Measurements from ENCODE around the gene RAI14. TPM values are rescaled to one million over a fixed set of nuclear protein-coding genes. Genes with fewer than 3 reads are reported as not detected.

Gene RAI14
- total RNA-seq, 1 experiment from 2014 or later = 71.5 TPM

DNA sequence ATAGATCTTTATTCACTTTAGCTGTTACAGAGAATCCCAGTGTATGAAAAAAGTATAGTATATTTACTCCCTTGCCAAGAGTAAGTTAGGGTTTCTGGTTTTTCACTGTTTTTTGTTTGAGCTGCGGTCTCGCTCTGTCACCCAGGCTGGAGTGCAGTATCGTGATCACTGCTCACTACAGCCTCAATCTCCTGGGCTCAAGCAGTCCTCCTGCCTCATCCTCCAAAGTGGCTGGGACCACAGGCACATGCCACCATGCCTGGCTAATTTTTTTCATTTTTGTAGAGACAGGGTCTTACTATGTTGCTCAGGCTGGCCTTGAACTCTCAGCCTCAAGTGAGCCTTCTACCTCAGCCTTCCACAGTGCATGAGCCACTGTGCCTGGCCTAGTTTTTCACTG lies 3.0 kb downstream of the RAI14 start:
- Histone ChIP-seq H3K4me3 (ENCODE audit: low read depth, low read length) (no peak overlapping the region), H3K36me3 (ENCODE audit: control insufficient read depth, insufficient read depth, low read length) (no peaks in the 10 kb centered on the region), H3K27me3 (replicated peaks; ENCODE audit: control insufficient read depth, insufficient read depth, low read length) (no peaks in the 10 kb centered on the region), H3K9me3 (no peaks in the 10 kb centered on the region), H3K4me1 (peaks cover 7% of the 10 kb centered on the region; the same call in 1 of the 2 replicates)
- BruUV-seq (replicated peaks) = no TSS peak
- intact Hi-C loops (cut with micrococcal nuclease; ENCODE audit: unreplicated experiment) = loop anchor here (5.0 kb wide), 2 partner anchors 178 to 187 kb away; partner anchors contain the start of gene TTC23L
- no peak for TF ChIP-seq CTCF (IDR thresholded peaks at IDR 0.05; ENCODE audit: insufficient read depth in 1 of 2, low read depth in 1 of 2, low read length in 1 of 2, severe bottlenecking in 1 of 2, unreplicated experiment in 1 of 2)
- H3K4me1 Mint-ChIP-seq (ENCODE audit: low read depth, unreplicated experiment) = peaks cover 7% of the 10 kb centered on the region
- no peak overlapping the region for H3K4me3 Mint-ChIP-seq (ENCODE audit: unreplicated experiment)
- H3K9me3 Mint-ChIP-seq (ENCODE audit: unreplicated experiment) = no peaks in the 10 kb centered on the region
- no peak for DNase-seq
- ChIA-PET CTCF (no interaction called here), POLR2A (no interaction called here)
- H3K27me3 Mint-ChIP-seq (ENCODE audit: insufficient read depth, unreplicated experiment) = no peaks in the 10 kb centered on the region
- H3K36me3 Mint-ChIP-seq (ENCODE audit: insufficient read depth, unreplicated experiment) = peaks cover 18% of the 10 kb centered on the region
- H3K27ac Mint-ChIP-seq (ENCODE audit: unreplicated experiment) = no peak overlapping the region

DNA sequence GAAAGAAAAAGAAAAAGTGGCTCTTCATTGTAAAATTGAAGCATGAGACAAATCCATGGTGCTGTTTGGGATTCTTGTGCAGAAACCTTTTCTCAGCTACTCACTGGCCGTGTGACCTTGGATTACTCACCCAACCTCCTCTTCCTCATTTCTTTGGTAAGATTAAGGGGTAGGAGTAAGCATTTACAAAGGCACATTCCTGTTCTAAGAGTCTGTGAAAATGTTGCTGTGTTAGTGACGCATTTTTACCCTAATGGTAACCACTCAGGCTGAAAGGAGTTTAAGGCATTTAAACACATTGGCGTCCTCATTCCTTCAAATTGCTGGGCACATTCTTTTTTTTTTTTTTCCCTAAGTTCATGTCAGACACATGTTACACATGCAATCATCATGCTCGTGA lies 4.3 kb downstream of the RAI14 start:
- Mint-ChIP-seq H3K27ac (ENCODE audit: unreplicated experiment) (no peak overlapping the region), H3K4me3 (ENCODE audit: unreplicated experiment) (no peak overlapping the region), H3K27me3 (ENCODE audit: insufficient read depth, unreplicated experiment) (no peaks in the 10 kb centered on the region), H3K36me3 (ENCODE audit: insufficient read depth, unreplicated experiment) (peaks cover 18% of the 10 kb centered on the region), H3K4me1 (ENCODE audit: low read depth, unreplicated experiment) (peaks cover 1% of the 10 kb centered on the region), H3K9me3 (ENCODE audit: unreplicated experiment) (no peaks in the 10 kb centered on the region)
- ChIA-PET CTCF (no interaction called here), POLR2A (no interaction called here)
- TF ChIP-seq CTCF (IDR thresholded peaks at IDR 0.05; ENCODE audit: insufficient read depth in 1 of 2, low read depth in 1 of 2, low read length in 1 of 2, severe bottlenecking in 1 of 2, unreplicated experiment in 1 of 2) = no peak
- H3K36me3 ChIP-seq (ENCODE audit: control insufficient read depth, insufficient read depth, low read length) = no peaks in the 10 kb centered on the region
- no peaks in the 10 kb centered on the region for H3K9me3 ChIP-seq
- H3K4me1 ChIP-seq = peaks cover 7% of the 10 kb centered on the region; the same call in 1 of the 2 replicates
- BruUV-seq (replicated peaks) = no TSS peak
- no peak overlapping the region for H3K4me3 ChIP-seq (ENCODE audit: low read depth, low read length)
- no peak for DNase-seq
- H3K27me3 ChIP-seq (replicated peaks; ENCODE audit: control insufficient read depth, insufficient read depth, low read length) = no peaks in the 10 kb centered on the region
- intact Hi-C loops (cut with micrococcal nuclease; ENCODE audit: unreplicated experiment) = no loop called here

- BruUV-seq (replicated peaks) = no TSS peak
- H3K9me3 ChIP-seq = no peaks in the 10 kb centered on the region
- Mint-ChIP-seq H3K36me3 (ENCODE audit: insufficient read depth, unreplicated experiment) (peaks cover 28% of the 10 kb centered on the region), H3K4me1 (ENCODE audit: low read depth, unreplicated experiment) (no peaks in the 10 kb centered on the region), H3K9me3 (ENCODE audit: unreplicated experiment) (no peaks in the 10 kb centered on the region), H3K27ac (ENCODE audit: unreplicated experiment) (no peak overlapping the region), H3K4me3 (ENCODE audit: unreplicated experiment) (no peak overlapping the region), H3K27me3 (ENCODE audit: insufficient read depth, unreplicated experiment) (no peaks in the 10 kb centered on the region)
- no peak for DNase-seq
- ChIA-PET POLR2A (interaction anchor here (0.6 kb wide), 1 partner anchor 13 kb away, joined by 3 read pairs; no protein-coding TSS in a partner anchor), CTCF (no interaction called here)
- H3K4me1 ChIP-seq = no peaks in the 10 kb centered on the region
- intact Hi-C loops (cut with micrococcal nuclease; ENCODE audit: unreplicated experiment) = no loop called here
- no peak for TF ChIP-seq CTCF (IDR thresholded peaks at IDR 0.05; ENCODE audit: insufficient read depth in 1 of 2, low read depth in 1 of 2, low read length in 1 of 2, severe bottlenecking in 1 of 2, unreplicated experiment in 1 of 2)
- H3K27me3 ChIP-seq (replicated peaks; ENCODE audit: control insufficient read depth, insufficient read depth, low read length) = no peaks in the 10 kb centered on the region
- no peak overlapping the region for H3K4me3 ChIP-seq (ENCODE audit: low read depth, low read length)
- H3K36me3 ChIP-seq (ENCODE audit: control insufficient read depth, insufficient read depth, low read length) = no peaks in the 10 kb centered on the region
Observed at GRCh38 chr5:34663771-34664496, 7.8 kb downstream of the RAI14 start.
